HuH-7.5 (cell line): ENCODE measurements around the gene SLC25A25.
A peak's percentile ranks its signal among the peaks of the same experiment; 100 is the strongest.

Source experiments
- DNase-seq: peaks from one replicate; pipeline ENCODE4 v3.0.0; 2011; ENCODE audit warnings: low spot score

Gene SLC25A25

DNA sequence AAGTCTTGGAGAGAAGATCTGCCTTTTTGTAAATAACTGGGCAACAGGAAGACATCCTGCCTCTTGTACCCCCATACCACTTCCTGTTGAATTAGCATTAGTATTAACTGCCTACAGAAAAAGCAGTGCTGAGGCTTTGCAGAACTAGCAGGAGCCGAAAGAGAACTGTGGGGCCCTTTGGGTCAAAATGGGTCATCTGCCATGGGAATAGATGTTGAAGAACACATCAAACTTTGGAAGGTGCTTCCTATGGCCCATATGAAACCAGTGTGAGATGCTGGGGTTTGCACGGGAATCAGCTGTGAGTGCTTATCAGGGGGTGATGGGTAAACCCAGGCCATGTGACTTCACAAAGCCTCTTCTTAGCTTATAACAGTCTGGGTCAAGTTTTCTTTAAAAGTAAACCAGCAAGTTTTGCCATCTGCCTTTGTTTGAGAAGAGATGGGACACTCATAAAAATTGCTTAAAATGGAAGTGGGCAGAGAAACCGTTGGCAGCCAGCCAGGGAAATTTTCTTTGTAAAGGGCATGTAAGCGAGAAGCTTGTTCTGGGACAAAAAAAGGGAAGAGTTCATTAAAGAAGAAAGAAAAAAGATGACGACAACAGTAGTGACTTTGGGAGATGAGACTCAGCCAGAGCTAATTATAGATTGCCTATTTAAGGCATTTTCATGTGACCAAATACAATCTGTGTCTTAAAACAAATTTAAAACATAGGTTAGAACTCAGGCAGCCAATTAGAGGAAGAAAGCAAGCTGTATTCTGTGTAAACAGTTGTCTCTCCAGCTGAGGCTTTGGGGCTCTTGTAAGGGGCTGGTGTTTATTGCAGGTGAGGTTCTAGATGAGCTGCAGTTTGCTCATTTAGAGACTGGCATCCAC lies 4.4 kb downstream of the SLC25A25 start:
- DNase-seq = no peak

DNA sequence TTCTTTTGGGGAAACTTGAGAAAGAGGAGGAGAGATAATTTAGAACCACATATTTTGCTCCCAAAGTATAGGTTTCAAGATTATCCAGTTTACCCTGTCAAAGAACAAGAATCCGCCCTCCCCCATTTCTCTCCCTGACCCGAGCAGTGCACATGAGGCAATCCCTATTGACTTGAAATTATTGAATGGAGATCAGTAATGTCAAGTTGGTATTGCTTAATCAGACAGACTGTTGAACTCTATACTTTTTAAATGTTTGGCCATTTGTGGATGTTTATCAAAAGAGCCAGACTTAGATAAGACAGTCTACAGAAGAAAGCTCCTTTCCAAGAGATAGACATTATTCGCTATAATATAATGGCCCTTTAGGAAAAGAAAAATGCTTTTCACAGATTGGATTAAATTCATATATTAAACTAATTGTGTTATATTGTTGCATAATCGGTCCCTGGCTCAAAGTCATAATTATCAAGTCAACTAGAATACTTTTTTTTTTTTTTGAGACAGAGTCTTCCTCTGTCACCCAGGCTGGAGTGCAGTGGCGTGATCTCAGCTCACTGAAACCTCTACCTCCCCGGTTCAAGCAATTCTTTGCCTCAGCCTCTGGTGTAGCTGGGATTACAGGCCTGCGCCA lies 5.3 kb downstream of the SLC25A25 start:
- no peak for DNase-seq

DNA sequence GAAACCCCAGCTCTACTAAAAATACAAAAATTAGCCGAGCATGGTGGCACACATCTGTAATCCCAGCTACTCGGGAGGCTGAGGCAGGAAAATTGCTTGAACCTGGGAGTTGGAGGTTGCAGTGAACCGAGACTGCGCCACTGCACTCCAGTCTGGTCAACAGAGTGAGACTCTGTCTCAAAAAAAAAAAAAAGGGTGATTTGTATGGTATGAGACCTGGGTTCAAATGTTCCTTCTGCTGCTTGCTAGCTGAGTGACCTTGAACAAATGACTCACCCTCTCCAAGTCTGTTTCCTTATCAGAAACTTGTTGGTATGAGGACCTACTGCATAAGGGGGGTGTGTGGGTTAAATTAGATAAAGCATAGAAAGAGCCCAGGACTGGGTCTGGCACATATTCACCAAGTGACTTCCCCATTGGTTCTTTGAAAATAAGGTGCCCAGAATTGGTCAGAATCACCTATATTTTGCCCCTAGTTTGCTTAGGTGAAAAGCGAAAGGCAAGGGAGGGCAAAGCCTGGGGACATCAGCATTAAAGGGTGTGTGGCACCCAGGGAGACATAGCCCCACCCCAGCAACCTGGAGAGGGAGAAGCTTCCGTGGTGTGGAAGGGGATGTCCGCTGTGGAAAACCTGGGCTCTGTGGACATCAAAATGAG lies 9.9 kb downstream of the SLC25A25 start:
- DNase-seq = no peak

DNA sequence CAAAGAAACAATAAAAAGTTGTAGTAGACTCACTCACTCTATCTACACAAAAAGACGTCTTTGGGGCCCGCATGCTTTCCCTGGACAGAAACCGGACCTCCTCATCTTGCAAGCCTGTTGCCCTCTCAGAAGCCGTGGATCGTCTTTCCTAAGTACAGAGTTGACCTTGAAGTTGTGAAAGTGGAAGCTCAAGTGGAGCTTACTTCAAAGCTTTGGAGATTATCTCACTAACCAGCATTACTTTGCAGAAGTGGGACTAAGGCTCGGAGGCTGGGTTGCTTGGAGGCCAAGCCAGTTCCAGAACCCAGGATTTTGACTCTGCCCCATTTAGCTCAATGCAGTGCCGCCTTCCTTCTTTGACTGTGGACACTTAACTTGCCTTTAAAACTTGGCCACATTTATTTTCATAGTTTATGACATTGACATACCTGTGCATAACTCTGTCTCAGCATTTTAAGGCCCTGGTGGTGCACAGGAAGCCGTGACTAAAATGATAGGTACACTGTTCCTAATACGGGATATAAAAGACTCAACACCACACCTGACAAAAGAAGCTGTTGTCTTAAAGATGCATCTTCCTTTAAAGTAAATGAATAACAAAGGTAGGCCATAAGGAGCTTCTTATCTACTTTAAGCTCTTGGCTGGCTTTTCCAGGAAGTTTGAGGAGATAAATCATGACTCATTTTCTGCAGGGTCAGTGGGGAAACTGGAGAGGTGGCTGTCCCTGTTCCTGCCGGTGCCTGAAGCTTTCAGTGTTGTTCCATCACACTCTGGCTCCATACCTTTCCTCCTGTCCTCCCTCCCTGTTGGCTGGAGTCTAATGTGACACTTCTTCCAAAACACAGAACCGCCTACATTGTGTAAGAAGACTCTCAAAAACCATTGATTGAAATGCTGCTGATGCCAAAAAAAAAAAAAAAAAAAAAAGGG lies 10.7 kb downstream of the SLC25A25 start:
- no peak for DNase-seq

DNA sequence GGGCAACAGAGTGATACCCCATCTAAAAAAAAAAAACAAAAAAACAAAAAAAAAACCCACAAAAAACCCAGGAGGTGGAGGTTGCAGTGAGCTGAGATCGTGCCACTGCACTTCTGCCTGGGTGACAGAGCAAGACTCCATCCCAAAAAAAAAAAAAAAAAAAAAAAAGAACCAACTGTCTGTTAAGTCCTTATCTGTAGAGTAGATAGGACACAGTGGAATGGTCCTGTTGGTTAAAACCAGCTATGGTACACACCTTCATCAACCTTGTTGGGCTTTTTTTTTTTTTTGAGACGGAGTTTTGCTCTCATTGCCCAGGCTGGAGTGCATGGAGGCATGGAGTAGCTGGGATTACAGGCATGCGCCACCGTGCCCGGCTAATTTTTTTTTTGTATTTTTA lies 12.2 kb downstream of the SLC25A25 start:
- DNase-seq = no peak

DNA sequence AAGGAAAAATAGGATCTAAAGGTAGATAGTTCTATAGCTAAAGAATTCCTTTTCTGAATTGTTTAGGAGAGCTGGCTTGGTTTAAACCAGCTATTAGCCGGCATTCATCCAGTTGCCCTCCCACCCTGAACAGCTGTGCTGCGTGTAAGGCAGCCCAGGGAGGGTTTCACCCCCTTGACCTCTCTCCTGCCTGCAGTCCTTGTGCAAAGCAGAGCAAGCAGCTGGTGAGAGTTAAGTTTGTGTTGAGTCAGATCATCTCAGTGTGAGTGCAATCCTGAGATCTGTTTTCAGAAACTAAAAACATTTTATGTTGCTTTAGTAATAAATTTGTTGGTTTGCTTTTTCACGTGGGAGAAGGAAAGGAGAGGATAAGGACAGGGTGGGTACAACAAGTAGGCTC lies 13.0 kb downstream of the SLC25A25 start:
- no peak for DNase-seq

DNA sequence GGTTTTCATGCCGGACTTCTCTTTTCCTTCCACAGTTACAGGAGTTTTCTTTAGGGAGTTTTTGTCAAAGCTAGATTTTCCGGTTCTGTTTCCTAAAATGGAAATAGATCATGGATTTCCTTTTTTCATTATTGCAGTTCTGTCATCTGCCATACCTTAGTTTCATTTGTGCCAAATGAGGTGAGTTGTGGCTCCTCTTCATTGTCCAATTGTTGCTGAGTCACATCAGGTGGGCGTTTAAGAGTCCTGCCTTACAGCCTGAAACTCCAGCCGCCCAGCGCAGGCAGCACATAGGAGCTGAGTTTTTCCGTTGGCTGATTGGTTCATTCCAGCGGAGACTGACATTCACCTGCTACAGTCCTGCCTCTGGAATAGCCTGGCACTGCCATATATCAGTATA lies 14.1 kb downstream of the SLC25A25 start:
- DNase-seq = no peak

DNA sequence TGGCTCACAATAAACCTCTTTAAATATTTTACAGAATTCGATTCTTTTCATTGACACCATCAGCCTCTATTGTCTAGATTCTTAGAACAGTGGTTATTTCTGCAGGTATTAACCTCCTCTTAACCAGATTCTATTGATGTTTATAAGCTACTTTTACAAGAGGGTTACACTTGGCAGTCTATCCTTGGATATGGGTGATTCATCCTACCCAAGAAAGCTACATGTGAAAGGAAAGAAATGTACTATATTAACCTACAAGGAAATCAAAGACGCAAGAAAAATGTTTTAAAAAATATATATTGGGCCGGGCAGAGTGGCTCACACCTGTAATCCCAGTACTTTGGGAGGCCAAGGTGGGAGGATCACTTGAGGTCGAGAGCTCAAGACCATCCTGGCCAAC lies 16.7 kb downstream of the SLC25A25 start:
- no peak for DNase-seq

DNA sequence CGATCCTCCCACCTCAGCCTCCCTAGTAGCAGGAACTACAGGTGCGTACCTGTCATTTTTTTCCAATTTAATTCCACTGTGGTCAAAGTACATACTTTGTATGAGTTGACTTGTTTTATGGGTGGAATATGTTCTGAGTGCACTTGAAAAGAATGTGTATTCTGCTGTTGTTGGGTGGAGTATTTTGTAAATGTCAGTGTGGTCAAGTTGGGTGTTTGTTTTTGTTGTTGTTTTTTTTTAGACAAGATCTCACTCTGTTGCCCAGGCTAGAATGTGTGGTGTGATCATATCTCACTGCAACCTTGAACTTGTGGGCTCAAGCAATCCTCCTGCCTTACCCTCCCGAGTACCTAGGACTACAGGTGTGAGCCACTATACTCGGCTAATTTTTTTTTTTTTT lies 17.9 kb downstream of the SLC25A25 start:
- DNase-seq = no peak

DNA sequence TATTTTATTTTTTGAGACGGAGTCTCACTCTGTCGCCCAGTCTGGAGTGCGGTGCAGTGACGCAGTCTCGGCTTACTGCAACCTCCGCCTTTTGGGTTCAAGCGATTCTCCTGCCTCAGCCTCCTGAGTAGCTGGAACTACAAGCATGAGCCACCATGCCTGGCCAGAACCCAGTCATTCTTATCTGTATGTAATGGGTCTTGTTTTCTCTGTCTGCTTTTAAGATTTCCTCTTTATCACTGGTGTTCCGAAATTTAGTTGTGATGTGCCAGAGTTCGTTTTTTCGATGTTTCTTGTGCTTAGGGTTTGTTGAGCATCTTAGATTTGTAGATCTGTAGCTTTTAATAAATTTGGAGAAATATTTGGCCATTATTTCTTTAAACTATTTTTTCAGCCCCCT lies 19.2 kb downstream of the SLC25A25 start:
- DNase-seq = no peak

DNA sequence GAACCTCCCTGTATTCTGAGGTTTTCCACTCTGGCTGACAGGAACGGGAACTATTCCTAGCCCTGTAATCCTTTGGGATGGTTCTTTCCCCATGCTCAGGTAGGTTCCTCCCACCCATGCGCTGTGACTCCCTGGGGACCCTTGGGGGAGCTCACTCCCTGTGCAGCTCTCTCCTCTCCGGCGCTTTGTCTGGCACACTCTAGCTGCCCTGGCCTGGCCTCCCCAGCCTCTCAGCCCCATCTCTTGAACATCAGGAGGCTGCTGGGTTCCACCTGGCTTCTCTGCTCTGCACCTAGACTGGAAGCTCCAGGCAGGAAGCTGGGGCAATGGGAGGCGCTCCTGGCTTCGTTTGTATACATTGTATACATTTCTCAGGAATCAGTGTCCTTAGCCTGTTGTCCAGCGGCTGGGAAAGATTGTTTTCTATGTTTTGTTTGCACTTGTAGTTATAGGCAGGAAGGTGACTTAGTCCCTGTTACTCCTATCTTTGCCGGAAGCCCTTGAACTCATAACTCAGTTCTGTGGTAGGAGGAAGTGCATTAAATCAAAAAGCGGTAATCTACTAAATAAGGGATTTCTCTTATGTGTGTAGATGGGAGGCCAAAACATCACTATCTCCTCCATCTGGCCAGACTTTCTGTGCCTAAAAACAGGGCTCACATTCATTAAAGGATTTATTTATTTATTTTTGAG lies 20.4 kb downstream of the SLC25A25 start:
- DNase-seq = no peak

DNA sequence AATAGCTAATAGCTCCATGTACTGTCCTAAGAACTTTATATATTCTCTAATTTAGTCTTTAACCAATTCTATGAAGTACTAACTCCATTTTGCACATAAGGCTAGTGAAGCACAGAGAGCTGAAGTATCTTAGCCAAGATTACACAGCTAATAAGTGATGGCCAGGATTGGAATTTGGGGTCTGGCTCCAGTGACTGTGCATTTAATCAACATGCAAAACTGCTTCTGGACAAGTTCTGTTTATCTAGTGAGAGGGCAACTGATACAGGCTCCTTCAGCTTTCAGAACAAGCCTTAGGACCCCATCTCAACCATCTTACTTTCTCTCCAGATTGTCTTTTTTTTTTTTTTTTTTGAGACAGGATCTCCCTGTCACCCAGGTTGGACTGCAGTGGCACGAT lies 21.3 kb downstream of the SLC25A25 start:
- no peak for DNase-seq

DNA sequence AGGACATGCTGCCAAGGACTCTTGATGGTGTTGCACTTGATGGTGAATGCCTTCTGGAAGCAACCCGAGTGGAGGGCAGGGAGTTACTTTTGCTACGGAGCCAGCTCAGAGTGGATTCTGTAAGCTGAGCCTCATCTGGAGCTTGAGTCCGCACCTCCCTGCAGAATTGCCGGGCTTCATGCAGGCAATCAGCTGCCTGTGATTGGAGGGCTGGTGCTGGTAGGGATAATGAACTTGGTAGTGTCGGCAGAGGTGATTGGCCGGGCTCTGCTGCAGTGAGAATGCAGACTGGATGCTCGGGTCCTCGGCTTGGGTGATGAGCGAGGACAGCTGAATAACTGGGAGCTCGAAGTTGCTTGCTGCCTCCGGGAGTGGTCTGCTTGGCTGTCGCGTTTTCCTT lies 23.1 kb downstream of the SLC25A25 start:
- no peak for DNase-seq

DNA sequence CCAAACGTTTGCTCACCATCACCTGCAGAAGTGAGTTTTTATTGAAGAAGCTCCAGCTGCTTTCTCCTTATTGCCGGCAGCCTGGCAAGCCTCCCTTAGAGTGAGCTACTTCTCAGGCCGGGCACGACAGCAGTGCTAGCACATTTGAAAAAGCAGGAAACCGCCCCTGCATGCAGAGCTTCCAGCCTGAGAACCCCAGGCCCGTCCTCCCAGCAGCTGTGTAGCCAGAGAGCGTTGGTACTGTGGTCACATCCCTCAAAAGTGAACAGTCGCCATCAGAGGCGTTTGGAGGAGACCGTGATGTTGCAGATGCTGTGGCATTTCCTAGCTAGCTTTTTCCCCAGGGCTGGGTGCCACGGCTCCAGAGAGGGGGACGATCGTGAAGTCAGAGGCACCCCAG lies 23.5 kb downstream of the SLC25A25 start:
- DNase-seq = no peak

DNA sequence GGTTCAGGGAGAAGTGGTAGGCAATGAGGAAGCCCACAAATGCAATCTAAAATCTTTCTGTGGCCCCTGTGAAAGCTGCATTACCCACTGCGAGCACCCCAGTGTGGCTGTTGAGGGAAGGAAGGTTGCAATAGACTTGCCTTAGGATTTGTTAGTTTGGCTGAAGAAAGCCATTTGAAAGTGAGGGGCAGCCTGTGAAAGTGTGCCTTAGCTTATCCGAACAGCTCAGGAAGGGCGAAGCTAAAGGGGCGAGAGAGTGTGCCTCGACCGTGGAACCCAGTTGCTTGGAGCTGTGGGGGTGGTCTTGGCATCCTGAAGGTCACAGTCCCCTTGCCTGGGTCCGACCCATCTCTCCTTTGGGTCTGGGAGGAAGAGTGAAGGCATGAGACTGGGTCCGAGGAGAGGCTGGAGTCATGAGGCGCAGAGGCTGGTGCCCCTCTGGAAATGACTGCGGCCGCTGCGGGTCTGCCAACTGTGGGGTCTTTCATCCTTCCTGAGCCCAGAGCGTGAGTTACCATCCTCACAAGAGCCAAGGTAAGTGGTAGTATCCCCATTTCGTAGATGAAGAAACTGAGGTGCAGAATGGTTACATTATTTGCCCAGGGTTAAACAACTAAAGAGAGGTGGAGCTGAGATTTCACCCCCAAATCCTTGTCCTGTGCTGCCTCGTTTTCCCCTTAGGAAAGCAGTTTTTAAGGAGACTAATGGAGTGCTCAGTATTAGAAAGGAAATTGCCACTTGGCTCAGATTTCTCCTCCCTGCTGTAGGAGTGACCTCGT lies 24.4 kb downstream of the SLC25A25 start:
- no peak for DNase-seq

DNA sequence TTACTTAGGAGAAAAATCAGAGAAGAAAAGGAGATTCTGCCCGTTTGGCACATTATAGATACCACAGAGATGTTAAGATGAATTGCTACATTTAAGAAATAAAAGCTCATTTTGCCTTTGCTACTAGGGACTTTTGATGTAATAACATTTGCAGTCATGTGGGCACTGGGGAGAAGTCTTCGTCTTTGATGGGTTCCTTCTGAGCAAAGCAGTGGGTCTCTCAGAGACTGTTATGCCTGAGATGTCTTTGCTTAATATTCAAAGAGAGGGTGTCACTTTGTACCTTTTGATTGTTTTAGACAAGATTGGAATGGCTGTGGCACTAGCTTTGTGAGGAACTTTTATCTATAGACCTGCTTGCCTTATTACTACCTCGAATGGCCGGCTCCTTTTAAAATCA lies 25.0 kb downstream of the SLC25A25 start:
- DNase-seq = no peak

DNA sequence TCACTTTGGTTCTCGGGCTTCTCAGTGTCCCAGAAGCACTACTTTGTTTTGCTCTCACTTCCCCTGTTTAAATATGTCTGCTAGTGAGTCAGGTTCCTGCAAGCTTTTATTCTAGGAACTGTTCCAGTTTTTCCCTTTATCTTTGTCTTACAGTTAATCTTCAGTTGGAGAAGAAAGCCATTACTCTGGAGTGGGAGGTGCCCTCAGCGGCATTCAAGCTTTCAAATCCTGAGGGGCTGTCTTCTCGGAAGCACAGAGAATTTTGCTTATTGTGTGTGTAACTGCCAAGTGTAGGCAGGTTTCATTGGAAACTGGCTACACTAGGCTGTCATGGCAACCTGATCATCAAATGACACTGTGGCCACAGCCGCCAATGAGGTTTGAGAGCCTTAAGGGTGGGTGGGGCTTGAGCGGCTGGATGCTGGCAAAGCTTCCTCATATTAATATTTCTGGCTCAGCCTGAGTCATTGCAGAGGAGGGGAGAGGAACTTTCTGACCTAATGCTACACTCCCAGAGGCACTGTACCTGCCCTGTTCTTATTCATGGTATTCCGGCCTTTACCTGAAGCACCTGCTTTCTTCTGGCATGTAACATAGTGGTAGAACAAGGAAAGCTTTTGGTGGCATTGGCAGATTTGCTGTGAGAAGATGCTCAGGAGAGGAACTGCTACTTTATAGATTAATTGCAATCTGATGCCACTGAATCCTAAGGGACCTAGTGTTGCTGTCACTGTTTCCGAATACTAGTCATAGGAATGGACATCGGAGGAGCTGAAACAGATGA lies 26.3 kb downstream of the SLC25A25 start:
- DNase-seq = peak; percentile 39

DNA sequence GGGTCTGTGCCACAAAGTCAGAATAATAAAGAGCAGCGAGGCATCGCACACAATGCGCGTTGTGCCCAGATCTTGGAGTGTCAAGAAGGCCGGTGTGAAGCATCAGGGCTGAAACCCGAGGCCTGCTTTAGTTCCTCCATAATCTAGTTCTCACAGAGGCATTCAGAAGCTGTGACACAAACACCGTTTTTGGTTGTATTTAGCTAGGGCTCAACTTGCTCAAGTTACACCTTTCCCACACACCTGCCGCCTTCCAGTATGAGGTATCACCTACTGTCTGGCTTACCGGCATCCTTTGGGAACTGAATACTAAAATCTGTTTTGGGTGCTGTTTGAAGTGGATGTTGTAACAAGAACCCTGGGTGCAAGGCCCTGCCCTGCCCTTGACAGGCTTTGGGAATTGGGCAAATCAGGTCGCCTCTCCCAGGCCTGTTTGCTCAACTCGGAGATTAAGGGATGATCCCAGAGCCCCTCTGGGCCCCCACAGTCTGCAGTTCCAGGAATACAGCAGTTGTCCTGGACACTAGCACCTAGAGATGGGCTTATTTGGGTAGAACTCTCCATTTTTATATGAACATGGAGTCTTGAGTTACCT lies 27.0 kb downstream of the SLC25A25 start:
- no peak for DNase-seq
